GM23248 (cell line): ENCODE measurements around the gene C22orf39.
"Not testable (repeated sequence)": the region's sequence is repeated elsewhere in the genome, so short reads cannot be mapped to it uniquely, and the experiment has no call there.

Experiments
- EZH2 ChIP-seq: fragments of 200-600 bp; sonication (generic); IDR thresholded peaks from 2 replicates; pipeline ENCODE4 v1.6.1; 2018; ENCODE audit warnings: antibody characterized with exemption, mild to moderate bottlenecking; ENCODE audit not compliant: insufficient read depth, poor library complexity, severe bottlenecking
- EZH2phosphoT487 ChIP-seq: fragments of 200-600 bp; sonication (generic); IDR thresholded peaks from 2 replicates; pipeline ENCODE4 v1.6.1; 2018; ENCODE audit warnings: antibody characterized with exemption, moderate library complexity, mild to moderate bottlenecking, low read depth; ENCODE audit not compliant: insufficient read depth

GRCh38 chr22:19445279-19445982 lies 2.1 kb downstream of the C22orf39 start:
- not testable (repeated sequence) for TF ChIP-seq EZH2, EZH2phosphoT487
